Effector memory CD4-positive, alpha-beta T cell (primary cell): ENCODE results near the gene STK32B.

Experiments
- DNase-seq, 3 donors: peaks; one replicate each; pipeline ENCODE4 v3.0.0-alpha.2; 2020
- H3K27ac ChIP-seq: 2 replicates; pipeline ENCODE4 v1.7.0; 2013; ENCODE audit warnings: mild to moderate bottlenecking, low read length, moderate library complexity; ENCODE audit not compliant: insufficient read depth, poor library complexity, severe bottlenecking
- H3K27me3 ChIP-seq: replicated peaks from 2 replicates; pipeline ENCODE4 v1.7.0; 2013; ENCODE audit warnings: mild to moderate bottlenecking, low read length; ENCODE audit not compliant: insufficient read depth, control insufficient read depth, poor library complexity, severe bottlenecking
- H3K36me3 ChIP-seq: 2 replicates; pipeline ENCODE4 v1.7.0; 2013; ENCODE audit warnings: mild to moderate bottlenecking, low read length, moderate library complexity; ENCODE audit not compliant: control insufficient read depth, insufficient read depth
- H3K4me1 ChIP-seq: 2 replicates; pipeline ENCODE4 v1.7.0; 2013; ENCODE audit warnings: low read length, mild to moderate bottlenecking; ENCODE audit not compliant: control insufficient read depth, insufficient read depth, poor library complexity, severe bottlenecking
- H3K4me3 ChIP-seq: 2 replicates; pipeline ENCODE4 v1.7.0; 2013; ENCODE audit warnings: low read length, low read depth, mild to moderate bottlenecking; ENCODE audit not compliant: insufficient read depth, poor library complexity, severe bottlenecking
- H3K9me3 ChIP-seq: 2 replicates; pipeline ENCODE4 v1.7.0; 2013; ENCODE audit warnings: mild to moderate bottlenecking, low read length, moderate library complexity; ENCODE audit not compliant: control insufficient read depth

Gene STK32B

GRCh38 chr4:5084911-5085475 lies 33.7 kb downstream of the STK32B start:
- DNase-seq, result no peak
- Histone ChIP-seq H3K4me3 (no peak overlapping the region), H3K27ac (no peak overlapping the region)

GRCh38 chr4:5086535-5086934 lies 35.3 kb downstream of the STK32B start:
- DNase-seq, result no peak
- Histone ChIP-seq H3K27me3 (no peaks in the 10 kb centered on the region), H3K36me3 (no peaks in the 10 kb centered on the region), H3K27ac (no peak overlapping the region), H3K9me3 (no peaks in the 10 kb centered on the region), H3K4me1 (no peaks in the 10 kb centered on the region), H3K4me3 (no peak overlapping the region)

More at GRCh38 chr4:5084911-5085475, 33.7 kb downstream of the STK32B start:
- H3K36me3 ChIP-seq, result no peaks in the 10 kb centered on the region
- no peaks in the 10 kb centered on the region for H3K4me1 ChIP-seq
- H3K27me3 ChIP-seq, result no peaks in the 10 kb centered on the region
- no peaks in the 10 kb centered on the region for H3K9me3 ChIP-seq

GRCh38 chr4:5096261-5096660 lies 45.0 kb downstream of the STK32B start:
- no peak for DNase-seq
- H3K27ac ChIP-seq, result no peak overlapping the region
- no peaks in the 10 kb centered on the region for H3K36me3 ChIP-seq
- no peaks in the 10 kb centered on the region for H3K4me1 ChIP-seq
- H3K27me3 ChIP-seq, result no peaks in the 10 kb centered on the region
- H3K4me3 ChIP-seq, result no peak overlapping the region
- H3K9me3 ChIP-seq, result no peaks in the 10 kb centered on the region

- Histone ChIP-seq H3K27me3 (no peaks in the 10 kb centered on the region), H3K9me3 (no peaks in the 10 kb centered on the region), H3K4me1 (no peaks in the 10 kb centered on the region), H3K27ac (no peak overlapping the region), H3K36me3 (no peaks in the 10 kb centered on the region), H3K4me3 (no peak overlapping the region)
- no peak for DNase-seq
Measured at GRCh38 chr4:5098176-5098575, 46.9 kb downstream of the STK32B start.

- no peak overlapping the region for H3K27ac ChIP-seq
- no peaks in the 10 kb centered on the region for H3K4me1 ChIP-seq
- H3K27me3 ChIP-seq, result no peaks in the 10 kb centered on the region
- DNase-seq, result no peak
- H3K9me3 ChIP-seq, result no peaks in the 10 kb centered on the region
- H3K4me3 ChIP-seq, result no peak overlapping the region
- no peaks in the 10 kb centered on the region for H3K36me3 ChIP-seq
Measured at GRCh38 chr4:5100336-5100735, 49.1 kb downstream of the STK32B start.

GRCh38 chr4:5100986-5101385 lies 49.7 kb downstream of the STK32B start:
- H3K36me3 ChIP-seq, result no peaks in the 10 kb centered on the region
- H3K27me3 ChIP-seq, result no peaks in the 10 kb centered on the region
- H3K27ac ChIP-seq, result no peak overlapping the region
- no peaks in the 10 kb centered on the region for H3K9me3 ChIP-seq
- no peak overlapping the region for H3K4me3 ChIP-seq
- no peak for DNase-seq
- no peaks in the 10 kb centered on the region for H3K4me1 ChIP-seq

- H3K27ac ChIP-seq, result no peak overlapping the region
- no peak overlapping the region for H3K4me3 ChIP-seq
- no peaks in the 10 kb centered on the region for H3K36me3 ChIP-seq
- DNase-seq, result no peak
- no peaks in the 10 kb centered on the region for H3K27me3 ChIP-seq
- no peaks in the 10 kb centered on the region for H3K4me1 ChIP-seq
- H3K9me3 ChIP-seq, result no peaks in the 10 kb centered on the region
Measured at GRCh38 chr4:5101571-5101970, 50.3 kb downstream of the STK32B start.

GRCh38 chr4:5110901-5111300 lies 59.6 kb downstream of the STK32B start:
- Histone ChIP-seq H3K27ac (no peak overlapping the region), H3K36me3 (no peaks in the 10 kb centered on the region), H3K4me1 (no peaks in the 10 kb centered on the region), H3K9me3 (no peaks in the 10 kb centered on the region), H3K27me3 (no peaks in the 10 kb centered on the region), H3K4me3 (no peak overlapping the region)
- no peak for DNase-seq

- H3K27ac ChIP-seq, result no peak overlapping the region
- H3K9me3 ChIP-seq, result no peaks in the 10 kb centered on the region
- no peak overlapping the region for H3K4me3 ChIP-seq
- no peaks in the 10 kb centered on the region for H3K27me3 ChIP-seq
- H3K36me3 ChIP-seq, result no peaks in the 10 kb centered on the region
- H3K4me1 ChIP-seq, result no peaks in the 10 kb centered on the region
- DNase-seq, result no peak
Measured at GRCh38 chr4:5112333-5113095, 61.2 kb downstream of the STK32B start.

GRCh38 chr4:5114950-5115349 lies 63.7 kb downstream of the STK32B start:
- H3K4me1 ChIP-seq, result no peaks in the 10 kb centered on the region
- DNase-seq, result no peak
- H3K4me3 ChIP-seq, result no peak overlapping the region
- no peak overlapping the region for H3K27ac ChIP-seq
- no peaks in the 10 kb centered on the region for H3K27me3 ChIP-seq
- H3K36me3 ChIP-seq, result no peaks in the 10 kb centered on the region
- no peaks in the 10 kb centered on the region for H3K9me3 ChIP-seq
